Measurements from ENCODE around the gene POU2F1. TPM values are rescaled to one million over a fixed set of nuclear protein-coding genes. Genes with fewer than 3 reads are reported as not detected.

Gene POU2F1
- total and polyA plus RNA-seq, 2 experiments from 2014 or later, result 38.8 to 66.1 TPM

- Mint-ChIP-seq H3K4me3 (no peak overlapping the region), H3K4me1 (peaks cover 36% of the 10 kb centered on the region), H3K27ac (no peak overlapping the region), H3K9me3 (no peaks in the 10 kb centered on the region), H3K27me3 (ENCODE audit: insufficient read depth, low read depth, poor library complexity) (peaks cover 28% of the 10 kb centered on the region), H3K36me3 (ENCODE audit: low read depth) (no peaks in the 10 kb centered on the region; the same call in 2 of the 3 replicates)
- Histone ChIP-seq H3K4me3 (no peak overlapping the region), H3K4me2 (no peak overlapping the region), H2AFZ (no peak overlapping the region), H3K36me3 (ENCODE audit: insufficient read depth) (no peaks in the 10 kb centered on the region; the same call in 1 of the 2 replicates), H3K79me2 (replicated peaks; ENCODE audit: insufficient read depth) (no peaks in the 10 kb centered on the region), H3K27ac (ENCODE audit: low read depth) (no peak overlapping the region), H3F3A (replicated peaks; ENCODE audit: low read depth) (peaks cover 9% of the 10 kb centered on the region; the same call in 1 of the 2 replicates), H3K27me3 (ENCODE audit: insufficient read depth) (peaks cover 20% of the 10 kb centered on the region), H3K4me1 (ENCODE audit: insufficient read depth) (peaks cover 30% of the 10 kb centered on the region), H4K20me1 (replicated peaks; ENCODE audit: insufficient read depth) (no peaks in the 10 kb centered on the region), H3K9me2 (ENCODE audit: insufficient read depth) (no peaks in the 10 kb centered on the region; the same call in 1 of the 2 replicates)
- TF ChIP-seq EZH2phosphoT487 (IDR thresholded peaks at IDR 0.05; ENCODE audit: unreplicated experiment), result no peak
- TF ChIP-seq ETS1 (IDR thresholded peaks at IDR 0.05), result no peak
- TF ChIP-seq ZNF462 (CRISPR knock-in tag; IDR thresholded peaks at IDR 0.05), result no peak
- no peak for TF ChIP-seq REST (IDR thresholded peaks at IDR 0.05; ENCODE audit: unreplicated experiment)
- TF ChIP-seq EZH2 (IDR thresholded peaks at IDR 0.05; ENCODE audit: low read depth, unreplicated experiment), result no peak
- no peak for TF ChIP-seq STAT1 (IDR thresholded peaks at IDR 0.05; ENCODE audit: unreplicated experiment)
- TF ChIP-seq POLR2AphosphoS5 (IDR thresholded peaks at IDR 0.05; ENCODE audit: low read depth), result no peak
- no peak for TF ChIP-seq ZNF114 (CRISPR knock-in tag; IDR thresholded peaks at IDR 0.05)
- TF ChIP-seq ZNF331 (CRISPR knock-in tag; IDR thresholded peaks at IDR 0.05; ENCODE audit: low read depth), result no peak
- no peak for TF ChIP-seq CTCF (conservative IDR thresholded peaks at IDR 0.05; ENCODE audit: low read depth in 2 of 2)
- no peak for TF ChIP-seq CREB1 (CRISPR knock-in tag; IDR thresholded peaks at IDR 0.05; ENCODE audit: low read depth)
- no peak for TF ChIP-seq JUNB (IDR thresholded peaks at IDR 0.05; ENCODE audit: unreplicated experiment)
- no peak for TF ChIP-seq NANOG (IDR thresholded peaks at IDR 0.05; ENCODE audit: borderline replicate concordance)
- DNase-seq (ENCODE audit: low spot score) (no peak), ATAC-seq (no peak)
Observed at GRCh38 chr1:167434306-167434705, 213.6 kb downstream of the POU2F1 start.
